Thoracic aorta (tissue), 2 donors: Measurements from ENCODE around the gene KCNMB1. TPM values are rescaled to one million over a fixed set of nuclear protein-coding genes. Genes with fewer than 3 reads are reported as not detected.

Source experiments
- ATAC-seq: fragments of 150-250 bp; one replicate; pipeline ENCODE4 v1.8.0; 2017; ENCODE audit warnings: low read depth; ENCODE audit not compliant: insufficient number of reproducible peaks, low FRiP score
- DNase-seq: peaks from one replicate; pipeline ENCODE4 v3.0.0-alpha.2; 2020; ENCODE audit warnings: low spot score
- H3K27ac ChIP-seq, 2 donors: fragments of 200-600 bp; sonication (generic); 1 replicate in 1 of 2; 2 replicates in 1 of 2; pipeline ENCODE4 v1.5.1; 2016; ENCODE audit warnings: mild to moderate bottlenecking in 2 of 2, moderate library complexity in 2 of 2
- H3K27me3 ChIP-seq: fragments of 200-600 bp; sonication (generic); replicated peaks from 2 replicates; pipeline ENCODE4 v1.6.0; 2016; ENCODE audit warnings: mild to moderate bottlenecking; ENCODE audit not compliant: insufficient read depth
- H3K36me3 ChIP-seq: fragments of 200-600 bp; sonication (generic); one replicate; pipeline ENCODE4 v1.5.1; 2016
- H3K4me1 ChIP-seq, 2 donors: fragments of 200-600 bp; sonication (generic); 1 replicate in 1 of 2; 2 replicates in 1 of 2; pipeline versions ENCODE4 v1.5.1 to v1.6.0; 2016; ENCODE audit warnings: low read depth in 2 of 2, mild to moderate bottlenecking in 1 of 2; ENCODE audit not compliant: control insufficient read depth in 1 of 2
- H3K4me3 ChIP-seq: fragments of 200-600 bp; sonication (generic); 2 replicates; pipeline ENCODE4 v1.5.1; 2016; ENCODE audit warnings: mild to moderate bottlenecking
- H3K9me3 ChIP-seq: fragments of 200-600 bp; sonication (generic); 2 replicates; pipeline ENCODE4 v1.5.1; 2016
- CTCF ChIP-seq: fragments of 200-600 bp; sonication (generic); IDR thresholded peaks from one replicate; pipeline ENCODE4 v1.5.1; 2019; ENCODE audit warnings: antibody characterized with exemption
- total RNA-seq, 2 donors: library from RNA; depleted of rRNA; stranded (reverse); fragments of >200 nt; gene quantifications; one replicate each; pipeline versions ENCODE4 v1.1.0 to v1.2.3, GENCODE V29; 2016

KCNMB1 gene
- total RNA-seq, 2 donors from 2014 or later, result 20.1 to 30.1 TPM

- TF ChIP-seq CTCF, result no peak
- H3K27ac ChIP-seq, result no peak overlapping the region
Observed at GRCh38 chr5:170375283-170375682, 13.9 kb downstream of the KCNMB1 start.

GRCh38 chr5:170372971-170373370 is 16.2 kb downstream of the KCNMB1 start:
- no peak overlapping the region for H3K27ac ChIP-seq
- no peaks in the 10 kb centered on the region for H3K9me3 ChIP-seq
- TF ChIP-seq CTCF, result no peak
- DNase-seq (no peak), ATAC-seq (no peak)
- no peaks in the 10 kb centered on the region for H3K27me3 ChIP-seq
- no peak overlapping the region for H3K4me3 ChIP-seq
- H3K36me3 ChIP-seq, result no peaks in the 10 kb centered on the region
- H3K4me1 ChIP-seq, result no peaks in the 10 kb centered on the region

More at GRCh38 chr5:170375283-170375682, 13.9 kb downstream of the KCNMB1 start:
- Histone ChIP-seq H3K27me3 (no peaks in the 10 kb centered on the region), H3K36me3 (peaks cover 10% of the 10 kb centered on the region), H3K4me1 (peaks cover 0 to 4% of the 10 kb centered on the region in 2 donors), H3K4me3 (no peak overlapping the region), H3K9me3 (no peaks in the 10 kb centered on the region)
- DNase-seq, result no peak
- ATAC-seq, result no peak

DNA sequence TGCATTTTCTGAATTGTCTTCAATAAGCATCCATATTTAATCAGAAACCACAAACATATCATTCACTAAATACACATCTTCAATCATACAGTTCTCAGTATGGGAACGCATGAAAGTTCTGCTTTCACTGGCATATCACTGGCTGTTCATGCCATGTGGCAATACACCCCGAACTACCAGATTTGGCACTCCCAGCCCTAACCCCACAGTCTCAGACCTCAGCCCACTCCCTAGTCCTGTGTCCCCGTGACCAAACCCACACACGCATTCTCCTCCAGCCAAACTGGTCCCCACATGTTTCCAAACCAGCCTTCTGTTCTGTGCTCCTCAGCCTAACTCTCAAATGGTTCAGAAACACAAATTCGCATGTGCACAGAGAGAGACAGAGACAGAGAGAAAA is 20.6 kb downstream of the KCNMB1 start:
- Histone ChIP-seq H3K9me3 (no peaks in the 10 kb centered on the region), H3K36me3 (no peaks in the 10 kb centered on the region), H3K27me3 (no peaks in the 10 kb centered on the region), H3K4me3 (no peak overlapping the region), H3K27ac (no peak overlapping the region), H3K4me1 (no peaks in the 10 kb centered on the region)
- ATAC-seq, result no peak
- no peak for DNase-seq
- no peak for TF ChIP-seq CTCF

GRCh38 chr5:170366276-170366675 is 22.9 kb downstream of the KCNMB1 start:
- ATAC-seq (no peak), DNase-seq (no peak)
- H3K4me1 ChIP-seq, result no peaks in the 10 kb centered on the region
- H3K36me3 ChIP-seq, result no peaks in the 10 kb centered on the region
- H3K27me3 ChIP-seq, result no peaks in the 10 kb centered on the region
- no peaks in the 10 kb centered on the region for H3K9me3 ChIP-seq
- no peak overlapping the region for H3K4me3 ChIP-seq
- no peak overlapping the region for H3K27ac ChIP-seq
- no peak for TF ChIP-seq CTCF

- no peak overlapping the region for H3K4me3 ChIP-seq
- ATAC-seq (no peak), DNase-seq (no peak)
- H3K27ac ChIP-seq, result no peak overlapping the region
- no peaks in the 10 kb centered on the region for H3K9me3 ChIP-seq
- H3K27me3 ChIP-seq, result no peaks in the 10 kb centered on the region
- H3K4me1 ChIP-seq, result no peaks in the 10 kb centered on the region
- no peaks in the 10 kb centered on the region for H3K36me3 ChIP-seq
- no peak for TF ChIP-seq CTCF
Observed at GRCh38 chr5:170365831-170366230, 23.3 kb downstream of the KCNMB1 start.
